ENCODE measurements around the gene FGF14.
"Not testable (repeated sequence)": the region's sequence is repeated elsewhere in the genome, so short reads cannot be mapped to it uniquely, and the experiment has no call there.

FGF14 gene

DNA sequence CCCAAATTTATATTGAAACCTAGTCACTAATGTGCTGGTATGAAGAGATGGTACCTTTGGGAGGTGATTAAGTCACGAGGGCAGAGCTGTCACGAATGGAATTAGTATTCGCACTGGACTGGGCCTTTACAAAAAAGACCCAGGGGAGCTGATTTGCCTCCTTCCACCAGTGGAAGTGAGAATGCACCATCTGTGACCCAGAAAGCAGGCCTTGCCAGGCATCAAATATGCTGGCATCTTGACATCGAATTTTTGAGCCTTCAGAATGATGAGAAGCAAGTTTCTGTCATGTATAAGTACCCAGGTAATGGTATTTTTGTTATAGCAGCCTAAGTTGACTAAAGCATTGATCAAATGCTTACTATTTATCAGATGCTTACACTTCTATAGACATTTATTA, 373.6 kb downstream of the FGF14 start:
- DNase-seq: no peak

DNA sequence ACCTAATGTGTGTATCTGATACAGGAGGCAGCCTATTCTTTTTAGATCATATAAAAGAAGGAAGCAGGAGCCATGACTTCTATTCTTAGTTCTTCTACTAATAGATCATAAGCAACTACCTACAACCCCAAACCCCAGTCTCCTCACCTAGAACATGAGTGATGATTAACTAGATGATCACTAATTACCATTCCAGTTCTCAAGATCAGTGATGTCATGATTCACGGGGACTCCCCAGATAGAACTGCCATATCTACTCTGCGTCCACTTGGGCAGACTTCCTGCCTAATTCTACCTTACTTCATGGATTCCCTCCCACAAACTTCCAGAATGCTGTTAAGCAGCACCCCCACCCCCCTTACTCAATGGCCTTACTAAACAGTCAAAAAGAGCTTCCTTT, 380.1 kb downstream of the FGF14 start:
- no peak for DNase-seq

DNA sequence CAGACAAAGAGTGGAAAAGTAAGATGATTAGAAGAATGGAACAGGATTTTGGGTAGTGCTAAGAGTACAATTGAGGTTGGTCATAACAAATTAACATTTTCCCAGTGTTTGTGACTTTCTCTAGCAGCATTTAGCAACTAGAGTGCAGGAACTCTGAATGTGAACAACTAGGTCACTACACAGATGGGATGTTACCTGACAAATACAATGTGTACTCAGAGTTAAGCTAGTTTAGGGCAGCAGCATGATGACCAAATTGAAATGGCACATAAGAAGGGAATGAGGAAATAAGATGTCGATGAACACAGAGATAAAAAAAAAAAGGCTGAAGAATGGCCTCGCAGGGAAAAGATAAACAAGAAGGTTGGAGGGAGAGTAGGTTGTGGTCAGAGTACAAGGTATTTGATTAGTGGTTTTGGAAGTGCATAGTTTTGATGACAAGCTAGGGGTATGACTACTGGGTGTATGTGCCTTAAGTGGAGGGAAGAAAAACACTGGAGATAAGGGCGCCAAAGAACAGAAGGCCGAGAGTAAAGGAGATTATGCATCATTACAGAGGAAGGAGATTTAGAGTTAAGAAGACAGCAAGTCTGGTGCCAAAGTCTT, 381.1 kb downstream of the FGF14 start:
- no peak for DNase-seq

DNA sequence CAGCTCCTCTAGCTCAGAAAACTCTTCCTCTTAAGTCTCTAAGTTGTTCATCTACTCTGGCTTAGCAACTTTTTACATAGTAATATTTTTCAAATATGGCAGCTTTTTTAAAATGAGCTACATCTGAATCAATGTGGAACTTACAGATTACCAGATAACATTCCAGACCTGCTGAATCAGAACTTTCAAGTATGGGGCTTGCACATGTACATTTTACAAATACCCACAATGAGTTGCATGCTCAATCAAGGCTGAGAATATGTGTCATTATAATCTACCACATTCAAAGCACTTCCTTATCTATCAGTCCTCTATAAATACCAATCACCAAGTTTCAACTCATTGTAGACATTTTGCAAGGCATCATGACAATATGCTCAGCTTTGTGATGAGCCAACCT, 383.1 kb downstream of the FGF14 start:
- DNase-seq: no peak

DNA sequence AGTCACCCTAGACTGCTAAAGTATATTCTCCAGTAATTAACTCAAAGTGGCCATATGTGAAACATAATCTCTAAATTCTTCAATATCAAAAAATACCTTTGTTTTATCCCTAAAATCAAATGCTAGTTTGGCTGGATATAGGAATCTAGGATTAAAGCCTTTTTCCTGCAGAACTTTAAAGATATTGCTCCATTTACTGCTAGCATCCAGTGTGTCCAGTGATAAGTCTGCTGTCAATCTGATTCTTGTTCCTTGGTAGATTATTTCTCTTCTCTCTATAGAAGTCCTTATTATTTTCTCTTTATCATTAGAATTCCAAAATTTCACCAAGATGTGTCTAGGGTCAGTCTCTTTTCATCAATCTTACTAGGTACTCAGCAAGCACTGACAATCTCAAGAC, 384.6 kb downstream of the FGF14 start:
- no peak for DNase-seq

DNA sequence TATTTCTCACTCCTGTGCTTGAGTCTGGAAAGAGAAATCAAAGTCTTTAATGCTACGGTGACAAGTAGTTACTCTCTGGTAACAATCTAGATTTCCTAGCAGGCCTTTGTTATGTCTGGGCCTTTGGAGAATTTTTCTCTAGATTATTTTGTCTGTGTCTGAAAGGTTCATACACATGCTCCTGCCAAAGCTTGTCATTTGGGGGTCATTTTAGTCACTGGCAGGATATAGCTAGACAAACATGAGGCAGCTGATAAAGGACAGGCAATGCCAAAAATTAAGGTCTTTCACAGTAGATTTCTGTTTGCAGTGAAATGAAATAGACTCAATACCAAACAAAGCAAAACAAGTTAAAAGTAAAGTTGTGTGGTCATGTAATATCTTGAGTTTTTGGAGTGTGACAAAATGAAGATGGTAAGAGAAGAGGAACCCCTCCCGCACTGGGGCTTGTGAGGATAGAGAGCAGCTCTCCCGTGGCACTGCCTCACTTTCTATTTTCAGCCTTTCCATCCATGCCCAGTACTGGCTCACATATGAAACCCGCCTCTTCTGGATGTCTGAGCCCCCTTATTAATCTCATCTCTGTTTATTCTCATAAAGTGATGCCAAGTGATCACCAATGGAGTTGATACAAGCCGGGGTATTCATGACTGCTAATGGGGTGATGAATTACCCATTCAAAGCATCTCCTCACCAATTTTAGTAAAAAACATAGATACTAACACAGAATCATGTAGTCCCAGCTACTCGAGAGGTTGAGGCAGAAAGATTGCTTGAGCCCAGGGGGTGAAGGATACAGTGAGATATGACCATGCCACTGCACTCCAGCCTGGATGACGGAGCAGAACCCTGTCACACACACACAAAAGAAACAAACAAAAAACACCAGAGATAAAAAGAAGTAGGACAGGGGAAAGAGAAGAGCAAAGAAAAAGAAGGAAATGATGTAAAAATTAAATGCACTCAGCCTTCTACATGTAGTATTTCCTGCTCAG, 389.3 kb downstream of the FGF14 start:
- no peak for DNase-seq

DNA sequence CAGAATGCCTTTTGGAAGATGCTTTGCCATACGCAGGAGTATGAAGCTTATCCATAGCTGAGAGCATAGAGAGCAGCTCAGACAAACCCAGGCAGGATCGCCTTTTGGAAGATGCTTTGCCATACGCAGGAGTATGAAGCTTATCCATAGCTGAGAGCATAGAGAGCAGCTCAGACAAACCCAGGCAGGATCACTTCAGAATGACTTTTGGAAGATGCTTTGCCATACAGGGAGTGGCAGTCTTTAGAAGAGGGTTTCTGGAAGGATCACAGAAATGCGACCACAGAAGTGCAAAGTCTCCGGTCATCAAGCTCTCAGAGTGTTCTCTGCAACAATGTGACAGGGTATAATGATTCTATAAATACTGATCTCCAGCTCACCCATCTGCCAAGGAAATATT, 390.4 kb downstream of the FGF14 start:
- DNase-seq: not testable (repeated sequence)

DNA sequence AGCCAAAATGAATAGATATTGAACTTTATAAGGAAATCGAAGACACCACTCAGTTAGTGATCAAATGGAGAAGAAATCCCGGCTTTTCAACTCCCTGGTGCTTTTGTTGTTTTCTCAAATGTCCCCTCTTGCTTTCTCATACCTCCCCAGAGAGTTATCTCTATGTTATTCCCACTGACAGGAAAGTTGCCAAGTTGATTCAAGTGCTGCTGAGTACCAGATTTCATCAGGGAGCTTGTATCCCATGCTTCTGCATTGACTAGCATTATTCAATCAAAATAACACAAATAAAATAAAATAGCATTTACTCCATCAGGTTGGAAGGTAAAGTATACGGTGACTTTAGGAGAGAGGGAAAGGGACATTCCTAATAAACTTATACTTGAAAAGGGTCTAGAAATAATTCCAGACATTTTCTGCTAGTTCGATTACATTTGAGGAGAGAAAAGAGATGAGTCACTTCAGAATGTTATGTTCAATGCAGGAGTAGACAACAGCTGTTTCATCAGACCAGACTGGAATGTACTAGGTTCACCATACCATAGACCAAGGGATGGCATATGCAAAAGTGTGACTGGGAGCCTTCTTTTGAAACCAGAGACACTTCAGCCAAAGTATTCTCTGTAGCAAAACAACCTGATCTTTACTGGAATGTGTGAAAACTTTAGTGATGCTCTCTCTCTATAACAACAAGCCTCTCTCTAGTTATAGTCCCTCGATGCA, 397.8 kb downstream of the FGF14 start:
- DNase-seq: no peak

DNA sequence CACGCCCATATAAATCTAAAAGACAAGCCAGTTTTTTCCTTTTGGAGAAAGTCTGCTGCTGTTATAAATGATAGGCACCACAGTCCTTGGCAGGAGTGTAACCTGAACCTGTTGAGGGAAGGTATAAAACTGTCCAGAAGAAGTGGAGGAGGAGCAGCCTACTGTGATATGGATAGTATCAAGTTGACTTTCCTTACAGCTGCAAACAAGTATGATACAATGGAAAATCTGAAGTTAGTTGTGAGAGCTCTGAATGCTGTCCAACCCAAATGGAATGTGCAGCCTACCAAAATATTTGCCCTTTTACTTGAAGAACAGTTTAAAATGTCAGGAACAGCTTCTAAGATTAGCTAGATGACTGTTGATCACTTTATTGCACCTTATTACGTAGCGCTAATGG, 399.6 kb downstream of the FGF14 start:
- no peak for DNase-seq

DNA sequence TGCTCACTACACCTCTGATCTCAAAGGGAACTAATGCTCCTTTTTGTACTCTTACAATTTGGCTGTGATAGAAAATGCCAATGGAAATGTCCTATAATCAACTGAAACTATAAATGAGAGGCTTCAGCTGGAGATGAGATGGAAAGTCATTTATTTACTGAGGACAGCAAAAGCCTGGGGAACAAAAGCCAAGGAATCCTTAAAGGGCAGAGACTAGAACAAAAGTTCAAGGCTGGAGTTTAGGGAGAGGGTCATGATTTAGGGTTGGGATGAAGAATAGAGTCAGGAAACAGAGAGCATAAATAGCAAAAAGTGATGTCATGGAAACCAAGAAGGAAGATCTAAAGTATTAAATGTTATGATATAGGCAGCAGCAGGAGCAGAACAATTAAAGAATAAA, 401.1 kb downstream of the FGF14 start:
- DNase-seq: no peak

DNA sequence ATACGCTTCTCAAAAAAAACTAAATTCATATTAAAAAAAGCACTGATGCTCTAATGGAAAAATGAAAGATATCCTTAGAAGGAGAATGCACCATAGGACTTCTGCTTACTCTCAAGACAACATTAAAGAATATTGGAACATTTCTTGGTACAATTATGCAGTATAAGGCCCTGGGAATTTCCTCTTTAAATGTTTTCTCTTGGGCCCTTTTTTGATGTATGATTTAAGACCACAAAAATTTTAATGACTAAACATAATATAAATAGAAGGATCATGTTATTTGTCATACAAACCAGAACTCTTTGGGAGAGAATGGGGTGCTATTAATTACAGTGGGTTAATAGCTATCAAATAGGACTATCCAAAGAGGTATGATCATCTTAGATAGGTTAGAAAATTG, 403.7 kb downstream of the FGF14 start:
- no peak for DNase-seq

DNA sequence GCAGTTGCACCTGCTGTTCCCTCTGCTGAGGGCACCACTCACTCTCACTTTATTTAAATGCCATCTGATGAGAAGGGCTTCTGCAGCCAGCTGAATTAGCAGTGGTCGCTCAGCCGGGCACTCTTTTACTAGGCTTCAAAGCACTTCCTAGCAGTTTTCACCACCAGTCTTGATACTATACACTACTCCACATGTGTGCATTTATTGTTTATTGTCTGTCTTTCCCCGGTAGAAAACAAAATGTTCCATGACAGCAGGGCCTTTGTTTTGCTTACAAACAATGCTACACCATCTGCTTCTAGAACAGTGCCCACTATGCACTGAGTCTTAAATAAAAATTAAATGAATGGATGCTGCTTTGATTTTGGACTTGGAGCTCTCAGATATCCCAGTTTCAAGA, 404.9 kb downstream of the FGF14 start:
- DNase-seq: no peak

DNA sequence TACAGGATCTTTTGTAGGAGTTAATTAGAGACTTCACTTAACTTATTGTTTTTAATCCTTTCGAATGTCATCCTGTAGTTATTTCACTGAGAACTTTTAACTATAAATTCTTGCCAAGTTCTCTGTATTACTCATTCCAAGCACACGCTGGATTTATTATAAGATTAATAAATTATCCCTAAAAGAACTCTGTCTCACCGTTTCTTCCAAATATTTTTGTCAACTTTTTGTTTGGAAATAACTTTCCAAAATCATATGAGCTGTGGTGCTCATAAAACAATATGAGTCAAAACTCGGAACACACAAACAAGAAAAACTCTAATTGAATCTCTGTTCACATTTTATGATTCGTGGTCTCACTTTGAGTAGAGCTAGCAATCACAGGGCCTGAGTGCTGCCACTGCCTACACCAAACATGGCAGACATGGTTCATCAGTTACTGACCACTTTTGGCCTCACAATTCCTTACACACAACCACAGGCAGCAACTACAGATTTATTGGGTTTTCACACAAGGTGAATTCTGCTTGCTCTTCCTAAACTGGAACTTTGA, 412.0 kb downstream of the FGF14 start:
- no peak for DNase-seq

DNA sequence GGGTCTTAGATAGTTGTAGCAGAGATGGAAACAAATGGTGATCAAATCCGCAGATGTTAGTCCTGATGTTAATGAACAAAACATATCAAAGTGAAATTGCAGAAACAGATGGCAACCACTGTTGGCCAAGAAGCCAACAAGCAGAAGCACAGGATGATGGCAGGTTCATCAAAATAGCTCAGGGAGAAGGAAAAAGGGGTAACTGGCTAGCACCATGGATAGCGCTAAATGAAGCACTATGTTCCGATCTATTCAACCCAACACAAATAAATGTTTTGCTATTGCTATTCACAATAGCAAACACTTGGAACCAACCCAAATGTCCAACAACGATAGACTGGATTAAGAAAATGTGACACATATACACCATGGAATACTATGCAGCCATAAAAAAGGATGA, 413.7 kb downstream of the FGF14 start:
- DNase-seq: no peak

DNA sequence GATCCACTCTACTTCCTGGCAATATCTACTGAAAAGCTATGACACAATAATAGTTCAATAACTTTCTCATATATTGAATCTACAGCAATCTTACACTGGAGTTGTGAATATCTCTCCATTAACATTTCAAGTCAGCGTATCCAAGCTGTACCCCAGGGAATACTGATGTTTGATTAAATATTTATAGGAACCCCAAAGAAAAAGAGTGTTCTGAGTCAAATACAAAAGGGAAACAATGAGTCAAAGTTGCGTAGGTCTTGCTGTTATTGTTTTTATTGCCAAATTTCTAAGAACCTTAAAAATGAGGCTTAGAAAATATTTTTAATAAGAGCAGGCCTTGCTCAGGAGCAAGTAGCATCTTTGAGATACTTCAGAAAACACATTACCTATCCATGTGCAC, 415.5 kb downstream of the FGF14 start:
- no peak for DNase-seq

DNA sequence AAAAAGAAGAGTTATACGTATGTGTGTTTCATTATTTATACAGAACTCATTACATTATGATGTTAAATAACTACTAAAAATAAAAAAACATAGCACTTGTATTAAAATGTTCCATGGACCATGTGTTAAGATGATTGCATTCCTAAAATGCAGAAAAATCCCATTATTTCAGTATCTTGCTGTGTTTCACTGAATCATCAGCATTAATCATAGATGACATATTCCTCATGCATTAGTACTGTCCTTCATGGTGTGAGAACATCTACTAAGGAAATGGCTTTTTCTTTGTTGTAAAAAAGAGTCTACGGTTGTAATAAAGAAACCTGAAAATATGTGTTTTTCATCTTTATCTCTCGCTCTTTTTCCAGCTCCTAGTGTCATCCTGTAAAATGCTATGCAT, 416.5 kb downstream of the FGF14 start:
- DNase-seq: no peak

DNA sequence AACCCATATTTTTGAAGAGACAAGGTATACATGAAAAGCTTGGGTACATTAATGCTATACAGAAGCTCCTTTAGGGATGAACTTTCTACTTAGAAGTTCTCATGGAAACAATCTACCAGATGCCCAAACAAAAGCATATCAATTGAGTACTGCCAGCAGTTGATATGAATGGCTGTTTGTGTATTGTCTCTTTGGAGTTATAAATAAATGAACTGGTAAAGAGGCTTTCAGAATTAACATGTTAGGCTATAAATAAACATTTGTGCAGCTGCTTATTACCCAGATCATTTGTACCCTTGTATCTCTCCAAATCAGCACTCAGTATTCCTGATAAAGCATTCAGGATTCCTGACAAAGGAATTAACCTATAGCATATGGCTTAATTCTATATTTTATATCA, 418.9 kb downstream of the FGF14 start:
- no peak for DNase-seq

DNA sequence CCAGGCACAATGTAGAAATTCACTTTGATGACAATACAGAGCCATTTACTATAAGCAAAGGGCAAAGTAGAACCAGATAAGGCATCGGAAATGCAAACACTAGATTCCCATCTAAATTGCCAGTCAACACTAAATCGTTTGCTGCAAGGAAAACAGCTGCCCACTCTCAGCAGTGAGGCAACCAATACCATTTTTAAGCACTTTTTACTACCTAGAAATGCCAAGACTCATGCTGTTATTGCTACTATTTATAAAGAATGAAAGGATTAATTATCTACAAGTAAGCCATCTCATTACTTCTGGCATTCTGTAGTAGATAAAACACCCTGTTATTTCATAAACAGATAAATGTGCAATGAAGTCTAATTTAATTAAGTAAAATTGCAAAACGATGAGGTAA, 422.0 kb downstream of the FGF14 start:
- no peak for DNase-seq

DNA sequence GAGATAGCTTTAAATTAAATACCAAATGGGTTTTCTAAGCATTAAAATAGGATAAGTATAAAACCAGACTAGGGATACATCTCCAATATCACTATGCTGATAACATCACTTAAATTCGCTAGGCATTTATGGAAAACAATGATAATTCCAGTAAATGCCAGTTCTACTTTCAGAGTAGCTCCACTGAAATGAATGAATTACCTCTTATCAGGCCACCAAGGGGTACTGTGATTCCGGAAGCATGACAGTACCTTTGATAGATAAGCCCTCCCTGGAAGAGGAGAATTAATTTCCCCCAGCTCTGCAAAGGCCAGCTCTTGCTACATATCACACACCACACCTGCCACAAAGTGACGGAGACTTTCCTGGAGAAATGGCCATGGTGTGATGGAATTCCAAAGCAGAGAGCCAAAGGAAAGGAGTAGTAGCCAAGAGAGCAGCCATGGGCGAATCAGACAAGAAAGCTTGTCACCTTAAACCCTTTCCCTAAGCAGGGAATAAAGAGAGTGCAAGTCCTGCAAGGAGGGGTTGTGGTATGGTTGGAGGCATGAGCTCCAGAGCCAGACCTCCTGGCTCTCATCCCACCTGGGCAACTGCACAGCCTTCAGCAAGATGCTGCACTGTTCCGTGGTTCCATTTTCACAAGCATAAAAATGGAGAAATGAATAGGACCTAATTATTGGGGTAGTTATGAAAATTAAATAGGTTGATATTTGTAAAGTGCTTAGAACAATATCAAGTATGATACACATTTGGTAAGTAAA, 423.1 kb downstream of the FGF14 start:
- DNase-seq: no peak

DNA sequence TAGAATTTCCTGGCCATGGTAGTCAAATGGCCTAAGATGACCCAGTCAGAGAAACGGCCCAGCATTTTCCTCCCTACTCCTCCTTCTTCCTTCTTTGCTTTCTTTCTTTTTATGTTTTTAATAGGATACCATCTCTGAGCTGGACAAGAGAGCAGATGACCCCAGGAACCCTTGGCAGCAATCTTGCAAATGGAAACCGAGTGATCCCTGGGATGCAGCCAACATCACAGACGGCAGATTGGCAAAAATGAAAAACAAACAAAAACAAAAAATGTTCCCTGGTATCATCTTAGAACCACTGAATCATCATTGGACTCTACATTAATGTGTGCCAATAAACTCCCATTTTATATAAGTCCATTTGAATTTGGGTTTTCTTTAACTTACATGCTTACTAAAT, 424.4 kb downstream of the FGF14 start:
- no peak for DNase-seq

DNA sequence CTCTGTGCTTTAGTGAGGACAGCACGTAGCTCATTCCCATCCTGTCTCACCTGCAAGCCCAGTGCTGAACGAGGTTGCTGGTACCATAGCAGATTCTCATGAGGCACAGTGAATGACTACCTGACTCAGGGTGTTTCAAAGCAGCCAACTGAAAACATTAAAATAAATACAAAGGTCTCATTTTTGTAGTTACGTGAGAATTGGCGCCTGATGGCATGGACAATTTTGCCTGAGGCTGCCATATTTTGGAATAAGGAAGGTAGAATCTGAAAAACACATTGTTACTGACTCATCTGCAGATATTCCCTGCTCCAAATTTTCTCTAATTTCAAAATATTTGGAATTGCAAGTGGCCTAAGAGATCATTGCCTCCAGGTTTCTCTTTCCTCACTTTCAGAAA, 429.7 kb downstream of the FGF14 start:
- DNase-seq: no peak

DNA sequence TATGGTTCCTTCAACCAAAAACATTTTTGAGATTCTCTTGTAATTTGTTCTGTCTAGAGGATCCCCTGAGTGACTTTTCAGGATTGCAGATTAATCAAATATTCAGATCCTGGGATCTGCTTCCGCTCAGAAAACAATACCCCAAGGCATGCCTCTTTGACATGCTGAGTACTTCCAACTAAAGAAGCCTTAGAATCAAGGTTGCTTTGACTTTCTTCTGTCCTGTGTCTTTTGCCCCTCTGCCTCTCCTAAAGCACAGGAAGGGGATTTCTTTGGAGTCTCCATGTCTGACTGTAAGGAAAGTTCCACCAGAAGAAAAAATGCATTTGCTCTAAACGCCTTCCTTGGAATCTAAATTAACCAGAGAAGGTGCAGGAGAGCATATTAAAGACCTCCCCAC, 431.5 kb downstream of the FGF14 start:
- DNase-seq: no peak

DNA sequence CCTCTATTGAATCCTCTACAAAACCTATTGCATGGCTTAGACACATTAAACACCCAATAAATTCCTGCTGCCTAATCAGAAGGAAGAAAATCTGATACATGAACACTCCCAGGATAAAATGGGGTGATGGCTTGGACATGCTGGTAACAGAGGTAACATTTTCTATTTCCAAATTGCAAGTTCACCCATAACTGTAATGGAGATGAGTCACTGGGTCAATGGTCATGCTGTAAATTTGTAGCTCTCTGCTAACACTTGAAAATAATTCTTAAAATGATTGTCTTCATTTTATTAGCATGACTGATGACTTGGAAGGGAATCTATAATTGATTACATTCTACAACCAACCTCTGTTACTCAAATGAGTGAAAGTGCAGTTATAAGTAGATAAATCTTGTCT, 434.1 kb downstream of the FGF14 start:
- no peak for DNase-seq

Data from activated CD4-positive, alpha-beta T cell treated with anti-CD3 and anti-CD28 coated beads for 48 hours (primary cell).